ENCODE data around the gene LRMDA. TPM values are rescaled to one million over a fixed set of nuclear protein-coding genes. Genes with fewer than 3 reads are reported as not detected.

Gene LRMDA
- total RNA-seq, 1 donor from 2014 or later: 4.5 TPM

DNA sequence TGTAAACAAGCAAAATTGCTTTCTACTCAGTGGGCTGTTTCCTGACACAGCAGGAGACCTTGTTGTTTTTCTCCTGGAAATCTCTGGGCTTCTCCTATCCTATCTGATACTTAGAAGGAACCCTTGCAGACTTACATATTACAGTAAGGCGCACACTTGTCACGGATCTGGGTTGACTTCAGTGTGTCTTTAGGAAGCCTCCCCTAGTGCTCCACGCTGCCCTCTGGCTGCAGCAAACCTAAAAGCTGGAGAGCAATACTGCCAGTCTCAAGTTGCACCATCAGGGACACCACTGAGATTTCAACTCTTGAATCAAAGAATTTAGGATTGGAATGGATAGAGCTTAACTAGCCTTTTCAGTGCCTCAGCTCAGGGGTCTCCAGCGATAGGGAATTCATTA is 495.3 kb downstream of the LRMDA start:
- no peak for DNase-seq (ENCODE audit: low spot score)
- intact Hi-C loops (cut with DNase I): loop anchor here (5.0 kb wide), 1 partner anchor 524 kb away; the partner anchor contains the start of gene ZNF503

DNA sequence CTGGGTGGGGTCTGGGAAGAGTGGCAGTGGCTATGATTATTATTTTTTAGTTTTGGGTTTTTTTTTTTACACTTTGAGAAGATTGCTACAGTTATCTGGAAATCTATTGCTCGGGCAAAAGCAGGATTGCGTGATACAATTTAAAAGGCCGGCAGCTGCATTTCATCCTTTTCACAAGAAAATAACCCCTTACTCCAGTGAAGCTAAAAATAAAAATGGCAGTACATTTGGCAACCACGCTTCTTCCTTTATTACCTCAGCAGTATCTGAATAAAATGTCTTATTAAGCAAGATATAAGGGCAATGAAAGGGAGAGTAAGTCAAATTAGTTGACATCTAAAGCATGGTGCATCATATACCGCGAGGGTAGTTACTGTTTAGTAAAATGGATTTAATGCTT is 496.8 kb downstream of the LRMDA start:
- no peak for DNase-seq (ENCODE audit: low spot score)
- intact Hi-C loops (cut with DNase I): loop anchor here (5.0 kb wide), 1 partner anchor 526 kb away; the partner anchor contains the start of gene ZNF503

DNA sequence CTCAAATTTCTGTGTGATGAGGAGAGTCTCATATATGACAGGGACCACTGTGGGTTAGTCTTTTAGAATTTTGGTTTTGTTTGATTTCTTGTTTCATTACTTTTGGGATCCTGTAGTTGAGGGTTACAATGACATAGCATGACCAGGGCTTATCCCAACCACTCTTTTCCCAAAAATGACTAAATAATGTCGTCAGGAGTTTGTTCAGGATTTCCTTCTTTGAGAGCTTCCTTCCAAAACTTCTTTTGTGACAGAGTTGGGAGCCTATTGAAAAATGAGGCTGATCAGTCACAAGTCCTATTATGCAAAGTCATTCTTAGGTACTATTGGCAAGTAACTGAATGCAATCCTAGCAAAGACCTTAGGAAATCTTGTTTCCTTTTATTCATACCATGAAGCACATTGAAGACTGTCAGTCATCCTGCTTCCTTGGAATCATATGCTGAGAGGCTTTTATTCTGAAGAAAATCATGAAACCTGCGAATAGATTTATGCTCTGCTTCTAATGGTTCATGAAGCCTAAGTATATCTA is 498.3 kb downstream of the LRMDA start:
- intact Hi-C loops (cut with DNase I): loop anchor here (5.0 kb wide), 1 partner anchor 527 kb away; the partner anchor contains the start of gene ZNF503

DNA sequence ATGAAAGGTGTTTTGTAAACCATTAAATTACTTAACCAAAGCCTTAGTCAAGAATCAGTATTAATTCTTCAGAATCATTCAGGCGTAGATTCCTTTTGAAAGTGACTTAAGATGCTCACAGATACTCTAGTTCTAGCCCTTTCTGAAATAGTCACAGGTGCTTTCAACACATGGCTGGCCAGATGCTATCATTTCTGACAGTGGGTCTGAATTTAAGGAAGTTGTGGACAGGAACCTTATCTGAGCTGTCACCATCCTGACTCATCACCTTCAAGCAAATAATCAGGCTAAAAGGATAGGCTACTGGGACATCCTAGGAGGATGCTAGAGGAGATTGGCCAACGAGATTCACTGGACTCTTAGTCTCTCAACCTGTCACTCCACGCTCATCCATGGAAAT is 501.5 kb downstream of the LRMDA start:
- no peak for DNase-seq (ENCODE audit: low spot score)
- intact Hi-C loops (cut with DNase I): no loop called here

More for the DNA sequence above, 498.3 kb downstream of the LRMDA start:
- no peak for DNase-seq (ENCODE audit: low spot score)

DNA sequence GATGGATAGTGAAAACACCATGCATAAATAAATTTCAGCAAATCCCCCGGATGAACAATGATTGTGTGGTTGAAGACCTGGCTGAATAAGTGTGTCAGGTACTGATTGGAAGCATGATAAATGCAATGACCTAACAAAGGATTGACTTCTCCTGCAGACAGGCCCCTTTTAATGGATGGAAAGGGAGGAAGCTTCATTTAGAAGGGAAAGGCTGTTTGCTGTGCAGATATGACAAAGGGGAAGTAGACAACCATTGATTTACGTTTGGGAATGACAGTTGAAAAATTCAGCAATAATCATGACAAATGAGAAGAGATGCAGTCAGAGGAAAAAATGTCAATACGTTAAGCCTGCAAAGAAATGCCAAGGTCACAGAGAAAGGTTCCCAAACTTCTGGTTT is 503.8 kb downstream of the LRMDA start:
- no peak for DNase-seq (ENCODE audit: low spot score)
- intact Hi-C loops (cut with DNase I): no loop called here

DNA sequence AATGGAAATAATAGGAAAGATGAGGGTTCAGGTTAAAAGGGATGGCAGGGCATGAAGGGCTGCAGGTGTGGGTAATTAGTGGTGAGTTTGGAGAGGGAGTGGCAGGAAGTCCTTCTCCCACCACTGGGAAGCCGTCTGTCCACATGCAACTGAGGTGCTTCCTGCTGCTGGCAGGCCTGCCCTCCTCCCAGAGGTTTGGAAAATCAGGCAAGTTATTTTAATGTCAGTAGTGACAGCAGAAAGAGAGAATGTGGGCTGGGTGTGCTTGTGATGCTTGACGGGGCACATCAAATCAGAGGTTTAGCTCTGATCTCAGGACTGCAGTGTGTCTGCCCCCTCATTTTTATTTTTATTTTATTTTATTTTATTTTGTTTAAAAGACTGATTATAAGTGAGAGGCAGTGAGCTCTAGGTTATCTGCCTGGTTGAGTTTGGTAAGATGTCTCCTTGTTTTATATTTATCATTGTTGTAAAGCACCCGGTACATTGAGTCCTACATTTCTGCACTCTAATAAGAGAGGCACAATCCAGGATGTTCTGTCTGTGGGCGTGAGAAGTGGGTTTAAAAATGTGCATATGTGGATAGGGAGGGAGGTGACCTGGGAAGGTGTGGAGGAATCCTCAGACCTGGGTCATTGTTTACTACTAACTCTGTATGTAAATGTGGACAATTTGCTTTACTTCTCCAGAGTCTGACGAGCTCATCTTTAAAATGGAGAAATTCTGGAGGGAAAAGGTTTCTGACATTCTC is 504.4 kb downstream of the LRMDA start:
- intact Hi-C loops (cut with DNase I): no loop called here
- DNase-seq (ENCODE audit: low spot score): no peak

DNA sequence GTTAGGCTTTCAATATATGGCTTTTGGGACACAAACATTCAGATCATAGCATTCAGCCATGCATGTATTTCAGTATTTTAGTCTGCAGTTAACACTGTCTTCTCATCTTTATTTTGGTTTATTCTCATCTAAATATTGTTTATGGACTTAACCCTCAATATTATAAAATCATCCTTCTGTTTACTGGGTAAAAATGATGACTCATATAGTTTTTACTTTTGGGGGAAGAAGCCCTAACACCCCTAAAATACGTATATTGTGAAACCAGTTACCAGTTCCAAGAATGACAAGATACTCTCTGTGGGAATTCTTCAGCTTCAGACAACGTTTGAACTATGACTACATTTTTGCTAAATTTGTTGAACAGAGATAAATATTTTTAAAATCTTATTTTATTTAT is 505.4 kb downstream of the LRMDA start:
- DNase-seq (ENCODE audit: low spot score): no peak
- intact Hi-C loops (cut with DNase I): no loop called here

DNA sequence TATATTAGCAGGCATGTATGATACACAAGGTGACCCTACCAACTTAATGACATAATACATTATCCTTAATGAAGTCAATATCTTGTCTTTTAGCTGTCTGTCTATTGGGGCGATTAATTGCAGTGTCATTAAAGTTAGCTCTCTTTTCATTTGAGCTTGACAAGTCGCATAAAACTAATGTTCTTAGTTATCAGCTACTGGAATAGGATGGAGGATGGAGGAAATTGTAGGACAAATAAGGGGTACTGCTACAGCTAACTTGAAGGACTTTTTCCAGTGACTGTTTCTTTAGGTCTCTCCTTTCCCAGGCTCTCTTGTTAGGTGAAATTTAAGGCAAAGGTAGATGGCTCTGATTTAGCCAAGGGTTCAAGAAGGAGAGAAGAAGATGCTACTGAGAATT is 506.4 kb downstream of the LRMDA start:
- DNase-seq (ENCODE audit: low spot score): no peak
- intact Hi-C loops (cut with DNase I): no loop called here

DNA sequence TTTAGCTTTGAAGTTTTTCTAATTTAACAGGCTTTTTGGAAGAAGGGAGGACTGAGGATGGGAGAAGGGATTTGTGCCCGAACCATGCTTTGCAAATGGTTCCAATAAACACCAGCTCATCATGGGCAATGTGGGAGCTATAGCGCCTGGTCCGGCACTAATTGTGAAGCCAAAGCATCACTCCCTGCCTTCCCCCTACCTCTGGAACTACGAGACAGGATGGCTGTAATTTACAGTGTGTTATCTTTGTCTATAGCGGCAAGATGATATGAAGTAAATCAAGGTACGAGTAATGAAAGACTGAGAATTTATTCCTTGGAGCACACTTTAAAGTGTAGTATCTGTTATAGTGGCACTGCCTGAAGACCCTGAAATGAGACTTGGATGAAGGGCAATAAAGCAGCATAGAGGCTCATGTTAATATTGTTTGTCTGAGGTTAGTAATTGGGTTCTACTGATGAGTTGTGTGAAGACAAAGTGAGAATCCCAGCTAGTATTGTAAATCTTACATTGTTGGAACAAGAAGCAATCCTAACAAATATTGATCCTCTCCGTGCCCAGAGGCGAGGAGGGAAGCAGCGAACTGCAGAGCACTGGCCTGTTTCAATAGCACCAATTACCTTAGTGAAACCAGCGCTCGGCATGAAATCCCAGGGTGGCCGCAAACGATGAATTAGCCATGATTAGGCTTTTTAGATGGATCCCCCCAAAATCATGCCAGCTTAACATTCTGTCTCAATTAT is 507.1 kb downstream of the LRMDA start:
- intact Hi-C loops (cut with DNase I): no loop called here
- no peak for DNase-seq (ENCODE audit: low spot score)

DNA sequence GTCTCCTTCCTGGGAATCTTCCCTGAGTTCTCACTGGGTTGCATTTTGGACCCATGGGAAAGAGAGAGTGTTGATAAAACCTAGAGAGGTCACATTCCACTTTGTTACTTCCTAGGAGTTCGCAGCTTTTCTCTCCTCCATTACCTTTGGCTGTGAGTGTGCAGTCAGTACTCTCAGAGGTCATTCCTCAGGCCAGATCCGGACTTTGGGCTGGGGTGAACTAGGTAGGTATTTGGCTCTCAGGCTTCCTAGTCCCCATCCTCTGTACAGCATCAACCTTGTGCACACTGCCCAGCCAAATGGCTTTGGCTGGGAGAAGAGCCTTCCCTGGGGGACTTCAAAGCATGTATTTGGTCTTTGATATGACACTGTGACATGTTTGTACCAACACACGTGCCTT is 508.1 kb downstream of the LRMDA start:
- intact Hi-C loops (cut with DNase I): no loop called here
- no peak for DNase-seq (ENCODE audit: low spot score)

DNA sequence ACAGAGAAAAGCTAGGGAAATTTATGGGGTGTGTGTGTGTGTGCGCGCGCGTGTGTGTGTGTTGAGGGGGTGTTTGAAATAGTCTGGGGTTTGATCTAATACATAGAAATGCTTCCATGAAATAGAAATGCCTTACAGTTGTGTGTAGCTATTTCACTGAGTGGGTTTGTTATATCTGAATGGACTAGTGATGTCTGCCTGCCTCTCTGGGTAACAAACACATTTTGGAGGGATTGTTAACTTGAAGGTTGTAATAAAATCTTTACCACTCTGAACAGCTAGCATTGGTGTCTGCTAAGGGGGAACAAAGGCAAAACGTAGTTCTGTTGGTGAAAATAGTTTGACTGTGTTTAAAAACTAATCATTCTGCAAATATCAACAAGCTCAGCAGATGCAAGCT is 509.3 kb downstream of the LRMDA start:
- intact Hi-C loops (cut with DNase I): no loop called here
- no peak for DNase-seq (ENCODE audit: low spot score)

DNA sequence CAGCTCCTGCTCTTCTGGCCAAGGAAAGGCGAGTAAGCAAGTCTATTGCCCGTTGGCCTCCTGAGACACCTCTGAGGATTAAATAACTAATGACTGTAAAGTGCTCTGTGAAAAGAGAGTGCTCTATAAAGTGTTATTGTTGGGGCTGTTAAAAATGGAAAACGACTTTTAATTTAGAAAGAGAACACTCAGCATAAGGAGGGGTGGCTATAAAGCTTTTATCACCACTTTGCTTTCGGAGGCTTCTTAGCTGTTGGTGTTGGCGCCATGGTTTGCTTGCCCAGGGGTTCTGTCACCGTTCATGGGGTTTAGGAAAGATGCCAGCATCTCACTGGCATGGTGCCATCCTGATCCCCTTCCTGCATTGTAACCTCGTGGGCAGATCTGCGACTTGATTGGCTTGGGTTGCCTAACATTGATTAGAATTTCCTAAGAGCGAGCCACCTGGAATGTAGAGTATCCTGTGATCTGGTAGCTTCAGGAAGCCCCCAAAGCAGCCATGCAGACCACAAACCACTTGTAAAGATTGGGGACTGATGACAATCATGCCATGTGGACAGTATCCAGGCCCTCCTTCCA is 509.9 kb downstream of the LRMDA start:
- DNase-seq (ENCODE audit: low spot score): no peak
- intact Hi-C loops (cut with DNase I): no loop called here

DNA sequence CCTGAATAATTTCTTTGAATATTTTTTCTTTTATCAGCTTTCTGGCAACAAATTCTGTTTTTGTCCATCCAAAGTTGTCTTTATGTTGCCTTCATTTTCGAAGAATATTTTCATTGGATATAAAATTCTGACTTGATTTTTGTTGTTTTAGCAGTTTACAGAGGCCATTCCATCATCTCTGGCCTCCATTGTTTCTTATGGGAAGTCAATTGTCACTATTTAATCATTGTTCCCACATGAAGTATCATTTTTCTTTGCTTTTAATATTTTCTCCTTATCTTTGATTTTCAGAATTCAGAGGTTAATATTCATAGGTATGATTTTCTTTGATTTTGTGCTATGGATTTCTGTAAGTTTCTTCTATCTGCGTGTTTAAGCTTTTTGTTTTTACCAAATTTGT is 512.6 kb downstream of the LRMDA start:
- no peak for DNase-seq (ENCODE audit: low spot score)
- intact Hi-C loops (cut with DNase I): no loop called here

DNA sequence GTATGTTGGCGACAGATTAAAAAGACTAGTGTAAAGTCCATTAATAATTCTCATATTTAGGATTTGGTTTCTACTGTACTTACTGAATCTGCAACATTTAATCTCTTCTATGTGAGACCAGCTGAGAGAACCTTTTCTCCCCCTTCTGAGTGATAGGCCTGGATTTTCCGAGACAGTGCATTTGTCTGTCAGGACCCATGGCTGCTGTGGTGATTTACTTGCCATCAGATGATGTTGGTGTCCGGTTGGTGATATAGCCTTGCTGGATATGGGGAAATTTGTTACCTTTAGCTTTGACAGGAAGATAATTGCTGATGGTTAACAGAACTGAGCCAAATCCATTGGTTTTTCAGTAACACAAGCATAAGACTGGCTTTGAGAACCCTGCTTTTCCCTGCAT is 517.2 kb downstream of the LRMDA start:
- DNase-seq (ENCODE audit: low spot score): no peak
- intact Hi-C loops (cut with DNase I): no loop called here

DNA sequence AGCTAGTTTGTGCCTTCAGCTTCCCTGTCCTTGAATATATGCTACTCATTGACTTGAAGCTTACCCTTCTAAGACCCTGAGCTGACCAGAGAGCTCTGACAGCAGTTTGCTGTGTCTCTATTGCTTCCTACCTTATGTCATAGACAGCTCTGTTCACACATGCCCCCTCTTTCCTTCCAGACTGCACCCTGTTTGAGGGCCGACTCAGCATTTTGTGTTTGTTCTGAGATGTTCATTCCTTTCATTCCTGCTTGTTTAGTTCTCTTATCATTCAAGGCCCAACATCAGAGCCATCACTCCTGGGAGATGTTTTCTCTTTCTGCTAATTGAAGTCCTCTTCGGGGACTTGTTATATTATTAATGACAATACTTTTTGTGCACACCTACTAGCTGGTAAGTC is 518.9 kb downstream of the LRMDA start:
- intact Hi-C loops (cut with DNase I): no loop called here
- no peak for DNase-seq (ENCODE audit: low spot score)

DNA sequence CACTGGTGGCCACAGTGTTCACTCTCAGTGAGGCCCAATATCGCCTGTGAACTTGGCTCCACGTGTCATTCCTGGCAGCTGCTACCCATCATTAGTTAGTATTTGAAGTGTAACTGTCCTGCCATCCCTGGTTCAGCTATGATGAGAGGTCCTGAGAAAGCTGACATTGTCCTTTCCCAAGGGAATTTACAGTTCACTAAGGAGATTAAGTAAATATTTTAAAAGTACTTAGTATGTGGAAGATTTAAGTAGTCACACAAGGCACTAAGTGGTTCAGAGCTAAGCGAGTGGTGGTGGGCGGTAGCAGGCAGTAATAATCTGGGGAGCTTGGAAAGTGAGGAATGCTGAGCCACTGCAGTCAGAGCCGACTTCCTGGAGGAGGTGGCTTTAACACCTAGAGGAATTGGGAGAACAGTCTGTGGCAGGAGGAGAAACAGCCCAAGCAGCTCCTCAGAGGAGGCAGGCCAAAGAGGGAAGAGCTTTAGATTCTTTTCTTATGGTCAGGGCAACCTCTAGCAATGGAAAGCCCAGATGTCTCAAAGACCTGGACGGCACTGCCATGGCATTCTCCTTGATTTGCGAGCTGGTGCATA is 519.7 kb downstream of the LRMDA start:
- intact Hi-C loops (cut with DNase I): no loop called here
- DNase-seq (ENCODE audit: low spot score): no peak

DNA sequence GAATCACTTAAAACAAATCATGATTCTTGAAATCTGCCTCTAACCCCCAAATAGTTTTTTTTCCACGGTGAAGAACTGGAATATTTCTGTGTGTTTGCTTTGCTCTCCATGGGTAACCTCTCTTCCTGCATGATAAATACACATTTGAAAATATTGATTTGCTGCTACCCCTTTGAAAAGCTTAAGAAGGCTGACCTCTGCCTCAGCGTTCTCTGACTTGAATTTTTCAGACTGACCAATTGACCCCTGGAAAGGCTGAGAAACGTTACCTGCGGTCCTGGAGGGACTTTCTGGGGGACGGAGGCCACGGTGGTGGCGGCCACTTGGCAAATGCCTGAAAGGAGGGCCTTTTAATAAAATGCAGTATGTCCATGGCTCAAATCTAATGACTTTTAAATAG is 520.2 kb downstream of the LRMDA start:
- no peak for DNase-seq (ENCODE audit: low spot score)
- intact Hi-C loops (cut with DNase I): no loop called here

DNA sequence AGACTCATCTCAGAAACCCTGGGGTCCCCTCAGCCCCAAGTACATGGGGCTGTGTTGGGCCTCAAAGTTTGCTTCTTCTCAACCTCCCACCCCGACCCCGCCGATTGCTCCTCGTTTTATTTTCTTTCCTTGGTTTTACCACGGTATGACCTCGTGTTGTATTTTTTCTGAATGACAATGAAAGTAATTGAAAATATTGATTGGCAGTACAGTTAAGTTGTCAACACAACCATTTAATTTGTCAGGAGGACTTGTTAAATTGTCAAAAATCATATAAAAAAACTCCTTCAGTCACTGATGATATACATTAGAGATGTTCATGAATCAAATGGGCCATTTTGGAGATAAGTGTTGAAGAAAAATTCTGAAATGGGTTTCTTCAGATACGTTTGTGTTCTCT is 520.7 kb downstream of the LRMDA start:
- intact Hi-C loops (cut with DNase I): no loop called here
- no peak for DNase-seq (ENCODE audit: low spot score)

DNA sequence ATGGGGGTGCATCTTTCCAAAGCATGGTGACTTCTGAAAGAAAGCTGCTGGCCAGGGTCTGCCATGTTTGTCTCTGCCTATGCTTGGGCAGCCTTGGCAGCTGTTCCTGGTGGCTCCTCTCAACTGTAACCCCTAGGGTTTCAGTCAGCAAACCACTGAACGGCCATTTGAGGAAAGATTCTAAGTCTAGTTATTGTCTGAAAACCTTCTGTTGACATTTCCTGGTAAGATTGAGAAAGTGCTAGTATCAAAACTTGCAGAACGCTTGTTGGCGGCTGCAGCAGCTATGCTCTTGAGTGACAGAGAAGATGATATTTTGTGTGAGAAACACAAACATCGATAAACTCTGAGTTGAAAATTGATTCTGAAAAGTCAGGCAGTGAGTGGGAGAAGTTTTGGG is 523.1 kb downstream of the LRMDA start:
- intact Hi-C loops (cut with DNase I): no loop called here

DNA sequence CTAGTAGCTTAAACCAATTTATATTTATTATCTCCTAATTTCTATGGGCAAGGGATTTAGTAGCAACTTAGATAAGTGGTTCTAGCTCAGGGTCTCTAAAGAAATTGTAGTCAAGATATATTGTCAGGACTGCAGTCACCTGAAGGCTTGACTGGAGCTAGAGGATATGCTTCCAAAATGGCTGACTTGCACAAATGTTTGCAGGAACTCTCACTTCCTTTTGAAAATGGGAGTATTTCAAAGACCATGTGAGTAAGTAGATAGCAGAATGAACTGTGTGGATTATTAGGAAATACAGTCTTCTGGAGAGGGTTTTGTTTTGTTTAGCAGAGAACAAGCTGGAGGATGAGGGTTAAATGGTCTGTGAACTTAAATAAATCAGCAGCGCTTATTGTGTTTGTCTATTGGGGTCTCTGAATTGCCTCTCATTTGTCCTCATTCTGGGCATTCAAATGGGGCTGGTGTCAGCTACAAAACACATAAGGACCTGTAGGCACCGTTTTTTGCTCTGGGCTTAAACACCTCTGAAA is 524.6 kb downstream of the LRMDA start:
- intact Hi-C loops (cut with DNase I): no loop called here
- DNase-seq (ENCODE audit: low spot score): no peak

More for the DNA sequence above, 523.1 kb downstream of the LRMDA start:
- DNase-seq (ENCODE audit: low spot score): no peak
